Measurements from ENCODE around the gene SNX6. TPM values are rescaled to one million over a fixed set of nuclear protein-coding genes. Genes with fewer than 3 reads are reported as not detected.
A peak's percentile ranks its signal among the peaks of the same experiment; 100 is the strongest.

Gene SNX6
- total RNA-seq, 1 donor from 2014 or later: 82.4 TPM

DNA sequence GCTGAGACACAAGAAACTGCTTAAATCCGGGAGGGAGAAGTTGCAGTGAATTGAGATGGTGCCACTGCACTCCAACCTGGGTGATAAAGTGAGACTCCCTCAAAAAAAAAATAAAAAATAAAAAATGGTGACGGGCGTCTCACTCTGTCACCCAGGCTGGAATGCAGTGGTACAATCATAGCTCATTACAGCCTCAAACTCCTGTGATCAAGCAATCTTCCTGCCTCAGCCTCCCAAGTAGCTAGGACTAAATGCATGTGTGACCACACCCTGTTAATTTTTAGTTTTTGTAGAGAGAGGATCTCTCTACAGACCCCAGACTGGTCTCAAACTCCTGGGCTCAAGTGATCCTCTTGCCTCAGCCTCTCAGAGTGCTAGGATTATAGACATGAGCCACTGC lies 9.1 kb downstream of the SNX6 start:
- no peak for DNase-seq (ENCODE audit: low spot score)
- peaks cover 2% of the 10 kb centered on the region for H3K27me3 Mint-ChIP-seq (ENCODE audit: unreplicated experiment)
- TF ChIP-seq, protein P1, sequence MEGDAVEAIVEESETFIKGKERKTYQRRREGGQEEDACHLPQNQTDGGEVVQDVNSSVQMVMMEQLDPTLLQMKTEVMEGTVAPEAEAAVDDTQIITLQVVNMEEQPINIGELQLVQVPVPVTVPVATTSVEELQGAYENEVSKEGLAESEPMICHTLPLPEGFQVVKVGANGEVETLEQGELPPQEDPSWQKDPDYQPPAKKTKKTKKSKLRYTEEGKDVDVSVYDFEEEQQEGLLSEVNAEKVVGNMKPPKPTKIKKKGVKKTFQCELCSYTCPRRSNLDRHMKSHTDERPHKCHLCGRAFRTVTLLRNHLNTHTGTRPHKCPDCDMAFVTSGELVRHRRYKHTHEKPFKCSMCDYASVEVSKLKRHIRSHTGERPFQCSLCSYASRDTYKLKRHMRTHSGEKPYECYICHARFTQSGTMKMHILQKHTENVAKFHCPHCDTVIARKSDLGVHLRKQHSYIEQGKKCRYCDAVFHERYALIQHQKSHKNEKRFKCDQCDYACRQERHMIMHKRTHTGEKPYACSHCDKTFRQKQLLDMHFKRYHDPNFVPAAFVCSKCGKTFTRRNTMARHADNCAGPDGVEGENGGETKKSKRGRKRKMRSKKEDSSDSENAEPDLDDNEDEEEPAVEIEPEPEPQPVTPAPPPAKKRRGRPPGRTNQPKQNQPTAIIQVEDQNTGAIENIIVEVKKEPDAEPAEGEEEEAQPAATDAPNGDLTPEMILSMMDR (IDR thresholded peaks at IDR 0.05; ENCODE audit: unreplicated experiment): no peak
- H3K4me3 Mint-ChIP-seq (ENCODE audit: unreplicated experiment): no peak overlapping the region
- H3K27ac Mint-ChIP-seq (ENCODE audit: unreplicated experiment): no peak overlapping the region
- H3K9me3 Mint-ChIP-seq (ENCODE audit: unreplicated experiment): no peaks in the 10 kb centered on the region
- H3K4me1 Mint-ChIP-seq (ENCODE audit: unreplicated experiment): peaks cover 13% of the 10 kb centered on the region
- H3K36me3 Mint-ChIP-seq (ENCODE audit: low read depth, unreplicated experiment): peaks cover 28% of the 10 kb centered on the region

DNA sequence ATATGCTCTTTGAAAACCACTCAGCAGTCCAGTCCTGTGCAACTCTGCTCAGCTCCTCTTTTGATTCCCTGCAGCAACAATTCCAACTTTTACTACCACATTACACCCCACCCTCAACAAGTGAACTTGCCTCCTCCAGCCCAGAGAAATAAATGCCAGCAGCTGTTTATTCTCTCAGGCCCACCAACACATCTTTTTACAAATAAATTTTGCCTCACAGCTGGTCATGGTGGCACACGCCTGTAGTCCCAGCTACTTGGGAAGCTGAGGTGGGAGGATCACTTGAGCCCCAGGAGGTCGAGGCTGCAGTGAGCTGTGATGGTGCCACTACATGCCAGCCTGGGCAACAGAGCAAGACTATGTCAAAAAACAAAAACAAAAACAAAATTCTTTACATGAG lies 9.8 kb downstream of the SNX6 start:
- TF ChIP-seq, protein P1 (IDR thresholded peaks at IDR 0.05; ENCODE audit: unreplicated experiment): no peak
- Mint-ChIP-seq H3K27me3 (ENCODE audit: unreplicated experiment) (peaks cover 2% of the 10 kb centered on the region), H3K9me3 (ENCODE audit: unreplicated experiment) (no peaks in the 10 kb centered on the region), H3K4me1 (ENCODE audit: unreplicated experiment) (peaks cover 13% of the 10 kb centered on the region), H3K4me3 (ENCODE audit: unreplicated experiment) (no peak overlapping the region), H3K27ac (ENCODE audit: unreplicated experiment) (peak overlapping the region; percentile 82), H3K36me3 (ENCODE audit: low read depth, unreplicated experiment) (peaks cover 28% of the 10 kb centered on the region)
- no peak for DNase-seq (ENCODE audit: low spot score)

DNA sequence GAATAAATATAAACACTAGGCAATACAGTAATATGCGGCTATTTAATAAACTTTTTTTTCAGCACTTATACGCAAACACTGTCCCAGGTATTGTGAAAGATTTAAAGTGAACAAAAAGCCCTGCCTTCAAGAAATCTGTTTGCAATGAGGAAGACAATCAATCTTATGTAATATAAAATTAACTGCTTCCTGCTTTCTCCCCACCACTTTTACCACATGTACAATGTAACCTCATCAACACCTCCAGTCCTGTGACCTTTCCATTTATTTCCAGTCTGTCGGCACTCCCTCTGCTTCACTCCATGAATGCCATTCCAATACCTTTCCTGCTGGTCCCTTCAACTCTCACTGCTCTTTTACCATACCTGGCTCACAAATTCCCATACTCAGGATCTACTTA lies 10.5 kb downstream of the SNX6 start:
- no peaks in the 10 kb centered on the region for H3K9me3 Mint-ChIP-seq (ENCODE audit: unreplicated experiment)
- peaks cover 13% of the 10 kb centered on the region for H3K4me1 Mint-ChIP-seq (ENCODE audit: unreplicated experiment)
- H3K27me3 Mint-ChIP-seq (ENCODE audit: unreplicated experiment): no peaks in the 10 kb centered on the region
- no peak for DNase-seq (ENCODE audit: low spot score)
- no peak overlapping the region for H3K27ac Mint-ChIP-seq (ENCODE audit: unreplicated experiment)
- peaks cover 28% of the 10 kb centered on the region for H3K36me3 Mint-ChIP-seq (ENCODE audit: low read depth, unreplicated experiment)
- TF ChIP-seq, protein P1 (IDR thresholded peaks at IDR 0.05; ENCODE audit: unreplicated experiment): no peak
- H3K4me3 Mint-ChIP-seq (ENCODE audit: unreplicated experiment): no peak overlapping the region

DNA sequence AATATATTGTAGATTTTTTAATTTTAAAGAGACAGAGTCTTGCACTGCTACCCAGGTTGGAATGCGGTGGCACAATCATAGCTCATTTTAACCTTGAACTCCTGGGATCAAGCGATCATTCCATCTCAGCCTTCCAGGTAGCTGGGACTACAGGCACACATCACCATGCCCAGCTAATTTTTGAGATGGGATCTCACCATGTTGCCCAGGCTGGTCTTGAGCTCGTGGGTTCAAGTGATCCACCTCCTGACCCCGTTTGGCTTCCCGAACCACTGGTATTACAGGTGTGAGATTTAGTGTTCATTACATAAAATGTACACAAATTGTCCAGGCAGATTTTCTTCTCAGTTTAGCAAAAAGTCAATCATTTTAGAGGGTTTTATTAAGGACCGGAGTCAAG lies 13.6 kb downstream of the SNX6 start:
- no peak overlapping the region for H3K27ac Mint-ChIP-seq (ENCODE audit: unreplicated experiment)
- no peak for DNase-seq (ENCODE audit: low spot score)
- H3K36me3 Mint-ChIP-seq (ENCODE audit: low read depth, unreplicated experiment): peaks cover 21% of the 10 kb centered on the region
- no peaks in the 10 kb centered on the region for H3K27me3 Mint-ChIP-seq (ENCODE audit: unreplicated experiment)
- no peaks in the 10 kb centered on the region for H3K9me3 Mint-ChIP-seq (ENCODE audit: unreplicated experiment)
- H3K4me1 Mint-ChIP-seq (ENCODE audit: unreplicated experiment): peaks cover 10% of the 10 kb centered on the region
- TF ChIP-seq, protein P1 (IDR thresholded peaks at IDR 0.05; ENCODE audit: unreplicated experiment): no peak
- H3K4me3 Mint-ChIP-seq (ENCODE audit: unreplicated experiment): no peak overlapping the region

DNA sequence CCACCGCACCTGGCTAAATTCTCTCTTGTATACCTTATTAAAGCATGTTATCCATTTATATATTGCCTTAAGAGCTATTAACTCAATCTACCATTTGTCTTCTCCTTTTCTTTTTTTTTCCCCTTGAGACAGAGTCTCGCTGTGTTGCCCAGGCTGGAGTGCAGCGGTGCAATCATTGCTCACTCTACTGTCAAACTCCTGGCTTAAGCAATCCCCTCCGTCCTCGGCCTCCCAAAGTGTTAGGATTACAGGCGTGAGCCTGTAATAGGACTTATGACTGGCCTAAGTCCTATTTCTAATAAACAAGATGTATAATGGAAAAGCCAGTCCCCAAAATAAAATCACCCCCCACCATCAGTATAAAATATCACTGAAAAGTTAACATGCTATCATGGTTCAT lies 14.4 kb downstream of the SNX6 start:
- peaks cover 10% of the 10 kb centered on the region for H3K4me1 Mint-ChIP-seq (ENCODE audit: unreplicated experiment)

More for the DNA sequence above, 14.4 kb downstream of the SNX6 start:
- Mint-ChIP-seq H3K27ac (ENCODE audit: unreplicated experiment) (no peak overlapping the region), H3K27me3 (ENCODE audit: unreplicated experiment) (no peaks in the 10 kb centered on the region), H3K36me3 (ENCODE audit: low read depth, unreplicated experiment) (peaks cover 17% of the 10 kb centered on the region), H3K4me3 (ENCODE audit: unreplicated experiment) (no peak overlapping the region), H3K9me3 (ENCODE audit: unreplicated experiment) (no peaks in the 10 kb centered on the region)
- TF ChIP-seq, protein P1 (IDR thresholded peaks at IDR 0.05; ENCODE audit: unreplicated experiment): no peak
- no peak for DNase-seq (ENCODE audit: low spot score)

All from endothelial cell (in vitro differentiated cells).